Measurements from ENCODE around the gene IL10RB.
"Not testable (repeated sequence)": the region's sequence is repeated elsewhere in the genome, so short reads cannot be mapped to it uniquely, and the experiment has no call there.

The IL10RB gene

DNA sequence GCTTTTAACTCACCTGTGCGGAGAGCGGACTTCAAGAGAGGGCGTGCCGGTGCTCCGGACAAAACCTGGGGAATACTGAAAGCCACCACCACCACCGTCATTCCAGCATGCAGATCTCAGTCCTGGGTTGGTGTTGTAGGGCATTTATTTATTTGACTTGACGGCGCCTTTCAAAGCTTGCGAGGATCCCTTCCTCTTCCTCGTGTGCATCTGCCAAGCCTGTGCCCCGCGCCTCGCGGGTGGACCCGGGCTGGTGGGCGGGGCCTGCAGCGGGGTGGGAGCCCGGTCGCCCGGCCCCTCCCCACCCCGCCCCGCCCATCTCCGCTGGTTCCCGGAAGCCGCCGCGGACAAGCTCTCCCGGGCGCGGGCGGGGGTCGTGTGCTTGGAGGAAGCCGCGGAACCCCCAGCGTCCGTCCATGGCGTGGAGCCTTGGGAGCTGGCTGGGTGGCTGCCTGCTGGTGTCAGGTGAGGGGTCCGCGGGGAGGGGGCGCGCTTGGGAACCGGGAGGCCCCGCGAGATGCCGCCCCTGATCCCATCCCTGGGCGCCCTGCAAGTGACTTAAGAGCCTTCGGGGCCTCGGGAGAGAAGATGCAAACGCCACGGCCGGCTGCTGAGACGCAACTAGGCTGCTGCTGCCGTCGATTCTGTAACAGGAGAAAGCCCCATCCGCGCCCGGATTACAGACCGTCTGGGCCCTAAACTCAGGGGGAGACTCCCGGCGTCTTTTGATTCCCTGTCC is at the start of gene IL10RB:
Gene IL10RB, plus strand, starts transcription at position 318 of the 739 bp plus-strand sequence. Its CDS starts 99 bp downstream, at position 417.
- TF ChIP-seq, protein P1, sequence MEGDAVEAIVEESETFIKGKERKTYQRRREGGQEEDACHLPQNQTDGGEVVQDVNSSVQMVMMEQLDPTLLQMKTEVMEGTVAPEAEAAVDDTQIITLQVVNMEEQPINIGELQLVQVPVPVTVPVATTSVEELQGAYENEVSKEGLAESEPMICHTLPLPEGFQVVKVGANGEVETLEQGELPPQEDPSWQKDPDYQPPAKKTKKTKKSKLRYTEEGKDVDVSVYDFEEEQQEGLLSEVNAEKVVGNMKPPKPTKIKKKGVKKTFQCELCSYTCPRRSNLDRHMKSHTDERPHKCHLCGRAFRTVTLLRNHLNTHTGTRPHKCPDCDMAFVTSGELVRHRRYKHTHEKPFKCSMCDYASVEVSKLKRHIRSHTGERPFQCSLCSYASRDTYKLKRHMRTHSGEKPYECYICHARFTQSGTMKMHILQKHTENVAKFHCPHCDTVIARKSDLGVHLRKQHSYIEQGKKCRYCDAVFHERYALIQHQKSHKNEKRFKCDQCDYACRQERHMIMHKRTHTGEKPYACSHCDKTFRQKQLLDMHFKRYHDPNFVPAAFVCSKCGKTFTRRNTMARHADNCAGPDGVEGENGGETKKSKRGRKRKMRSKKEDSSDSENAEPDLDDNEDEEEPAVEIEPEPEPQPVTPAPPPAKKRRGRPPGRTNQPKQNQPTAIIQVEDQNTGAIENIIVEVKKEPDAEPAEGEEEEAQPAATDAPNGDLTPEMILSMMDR (conservative IDR thresholded peaks at IDR 0.05; ENCODE audit: low read depth, low read length) = no peak
- no peak within 1 kb of the TSS for H3K4me3 ChIP-seq (IDR thresholded peaks at IDR 0.05; ENCODE audit: insufficient read depth, low read depth, low read length)
- peak within 1 kb of the TSS; percentile 71 for H3K9ac ChIP-seq
- H2AFZ ChIP-seq (ENCODE audit: low read depth) = peak within 1 kb of the TSS; percentile 86
- peak within 1 kb of the TSS; percentile 66 for H3K4me2 ChIP-seq
- no peaks in the 10 kb centered on the region; the same call in 1 of the 2 replicates for H3K36me3 ChIP-seq (ENCODE audit: insufficient read depth)
- peaks cover 8% of the 10 kb centered on the region; the same call in 1 of the 2 replicates for H3K79me2 ChIP-seq (ENCODE audit: insufficient read depth, low read depth)
- H3K27ac ChIP-seq = peak within 1 kb of the TSS; percentile 50
- no peaks in the 10 kb centered on the region for H3K27me3 ChIP-seq (ENCODE audit: insufficient read depth, low read depth)
- H3K4me1 ChIP-seq (ENCODE audit: low read depth, poor library complexity, severe bottlenecking) = peaks cover 49% of the 10 kb centered on the region
- no peaks in the 10 kb centered on the region; the same call in 1 of the 2 replicates for H4K20me1 ChIP-seq (ENCODE audit: insufficient read depth)

GRCh38 chr21:33217138-33217520 is 49.0 kb upstream of the IL10RB start:
- H4K20me1 ChIP-seq (ENCODE audit: insufficient read depth) = no peaks in the 10 kb centered on the region
- no peak overlapping the region for H3K4me3 ChIP-seq (IDR thresholded peaks at IDR 0.05; ENCODE audit: insufficient read depth, low read depth, low read length)
- peaks cover 53% of the 10 kb centered on the region for H3K4me1 ChIP-seq (ENCODE audit: low read depth, poor library complexity, severe bottlenecking)
- H3K79me2 ChIP-seq (ENCODE audit: insufficient read depth, low read depth) = no peaks in the 10 kb centered on the region
- no peaks in the 10 kb centered on the region for H3K27me3 ChIP-seq (ENCODE audit: insufficient read depth, low read depth)
- H3K27ac ChIP-seq = peak overlapping the region; percentile 81; the same call in 1 of the 2 replicates
- H3K36me3 ChIP-seq (ENCODE audit: insufficient read depth) = no peaks in the 10 kb centered on the region
- peak overlapping the region; percentile 54; the same call in 1 of the 2 replicates for H3K4me2 ChIP-seq
- no peak overlapping the region for H3K9ac ChIP-seq
- TF ChIP-seq, protein P1 (conservative IDR thresholded peaks at IDR 0.05; ENCODE audit: low read depth, low read length) = no peak
- H2AFZ ChIP-seq (ENCODE audit: low read depth) = no peak overlapping the region

DNA sequence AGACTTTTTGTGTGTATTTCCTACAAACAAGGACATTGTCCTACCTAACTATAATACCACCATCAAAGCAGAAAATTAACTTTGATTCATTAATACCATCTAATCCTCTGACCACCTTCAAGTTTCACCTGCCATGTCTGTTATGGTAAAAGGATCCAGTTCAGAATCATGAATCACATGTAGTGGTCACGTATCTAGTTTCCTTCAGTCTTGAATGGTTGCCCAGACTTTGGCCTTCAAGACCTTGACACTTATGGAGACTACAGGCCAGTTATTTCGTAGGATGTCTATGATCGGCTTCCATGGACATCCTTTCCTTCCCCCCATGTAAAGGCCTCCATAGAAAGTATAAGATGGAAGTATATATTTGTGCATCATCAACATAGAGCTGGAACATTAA is 46.9 kb upstream of the IL10RB start:
- no peaks in the 10 kb centered on the region for H3K79me2 ChIP-seq (ENCODE audit: insufficient read depth, low read depth)
- H4K20me1 ChIP-seq (ENCODE audit: insufficient read depth) = no peaks in the 10 kb centered on the region
- no peaks in the 10 kb centered on the region for H3K27me3 ChIP-seq (ENCODE audit: insufficient read depth, low read depth)
- TF ChIP-seq, protein P1 (conservative IDR thresholded peaks at IDR 0.05; ENCODE audit: low read depth, low read length) = no peak
- peaks cover 34% of the 10 kb centered on the region for H3K4me1 ChIP-seq (ENCODE audit: low read depth, poor library complexity, severe bottlenecking)
- no peak overlapping the region for H3K9ac ChIP-seq
- H2AFZ ChIP-seq (ENCODE audit: low read depth) = no peak overlapping the region
- H3K36me3 ChIP-seq (ENCODE audit: insufficient read depth) = no peaks in the 10 kb centered on the region
- H3K4me3 ChIP-seq (IDR thresholded peaks at IDR 0.05; ENCODE audit: insufficient read depth, low read depth, low read length) = no peak overlapping the region
- no peak overlapping the region for H3K27ac ChIP-seq
- H3K4me2 ChIP-seq = no peak overlapping the region

DNA sequence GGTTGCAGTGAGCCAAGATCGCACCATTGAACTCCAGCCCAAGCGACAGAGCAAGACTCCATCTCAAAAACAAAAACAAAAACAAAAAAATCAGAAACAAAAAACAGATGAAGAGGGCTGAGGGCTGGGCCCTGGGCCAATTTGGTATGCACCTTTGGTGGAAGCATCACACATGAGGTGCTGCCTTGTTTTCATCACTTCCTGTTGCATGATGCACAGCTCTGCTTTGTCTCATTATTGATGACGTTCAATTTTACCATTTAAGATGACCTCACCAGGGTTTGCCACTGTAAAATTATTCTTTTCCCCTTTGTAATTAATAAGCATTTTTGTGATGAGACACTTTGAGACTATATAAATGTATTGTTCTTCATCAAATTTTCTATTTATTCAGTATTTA is 46.2 kb upstream of the IL10RB start:
- Histone ChIP-seq H4K20me1 (ENCODE audit: insufficient read depth) (no peaks in the 10 kb centered on the region), H3K79me2 (ENCODE audit: insufficient read depth, low read depth) (no peaks in the 10 kb centered on the region), H3K4me2 (no peak overlapping the region), H3K27me3 (ENCODE audit: insufficient read depth, low read depth) (no peaks in the 10 kb centered on the region), H3K9ac (no peak overlapping the region), H2AFZ (ENCODE audit: low read depth) (no peak overlapping the region), H3K36me3 (ENCODE audit: insufficient read depth) (no peaks in the 10 kb centered on the region), H3K27ac (no peak overlapping the region), H3K4me3 (IDR thresholded peaks at IDR 0.05; ENCODE audit: insufficient read depth, low read depth, low read length) (no peak overlapping the region), H3K4me1 (ENCODE audit: low read depth, poor library complexity, severe bottlenecking) (peaks cover 27% of the 10 kb centered on the region)
- TF ChIP-seq, protein P1 (conservative IDR thresholded peaks at IDR 0.05; ENCODE audit: low read depth, low read length) = no peak

GRCh38 chr21:33225376-33225775 is 40.8 kb upstream of the IL10RB start:
- not testable (repeated sequence) for H3K27ac ChIP-seq; H3K4me2 ChIP-seq; H3K79me2 ChIP-seq (ENCODE audit: insufficient read depth, low read depth); H3K9ac ChIP-seq; H3K4me3 ChIP-seq (IDR thresholded peaks at IDR 0.05; ENCODE audit: insufficient read depth, low read depth, low read length); H3K36me3 ChIP-seq (ENCODE audit: insufficient read depth); H3K27me3 ChIP-seq (ENCODE audit: insufficient read depth, low read depth); H2AFZ ChIP-seq (ENCODE audit: low read depth); H4K20me1 ChIP-seq (ENCODE audit: insufficient read depth)
- peaks cover 27% of the 10 kb centered on the region for H3K4me1 ChIP-seq (ENCODE audit: low read depth, poor library complexity, severe bottlenecking)

All from KMS-11 (cell line).